ENCODE data around the gene TMEM158. TPM values are rescaled to one million over a fixed set of nuclear protein-coding genes. Genes with fewer than 3 reads are reported as not detected.

The TMEM158 gene
- polyA plus RNA-seq, 1 experiment = 1.6 TPM

DNA sequence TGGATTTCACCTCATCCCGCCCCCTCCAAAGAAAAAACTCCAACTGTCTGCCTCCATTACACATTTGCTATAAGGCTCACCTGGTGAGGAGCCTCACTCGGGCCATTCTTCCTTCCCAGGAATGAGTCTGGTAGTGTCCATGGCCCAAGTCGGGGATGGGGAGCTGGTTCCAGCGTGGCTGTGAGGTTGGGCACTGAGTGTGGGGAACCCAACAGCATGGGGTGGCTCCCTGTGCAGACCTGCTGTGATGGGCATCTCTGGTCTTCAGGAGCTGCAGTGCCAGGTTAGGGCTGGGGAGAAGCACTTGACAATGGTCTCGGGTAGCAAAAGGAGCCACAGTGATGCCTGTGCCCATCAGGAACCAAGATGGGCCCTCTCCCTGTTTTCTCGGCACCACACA is 39.2 kb downstream of the TMEM158 start:
- Histone ChIP-seq H3K4me3 (ENCODE audit: low read depth, low read length) (no peak overlapping the region), H3K36me3 (ENCODE audit: control insufficient read depth, insufficient read depth, low read length) (no peaks in the 10 kb centered on the region), H3K27me3 (ENCODE audit: control insufficient read depth, insufficient read depth, low read length) (no peaks in the 10 kb centered on the region)
- ChIA-PET POLR2A (no interaction called here), CTCF (no interaction called here)
- no peak for DNase-seq (ENCODE audit: low read depth)
- TF ChIP-seq, protein P1, sequence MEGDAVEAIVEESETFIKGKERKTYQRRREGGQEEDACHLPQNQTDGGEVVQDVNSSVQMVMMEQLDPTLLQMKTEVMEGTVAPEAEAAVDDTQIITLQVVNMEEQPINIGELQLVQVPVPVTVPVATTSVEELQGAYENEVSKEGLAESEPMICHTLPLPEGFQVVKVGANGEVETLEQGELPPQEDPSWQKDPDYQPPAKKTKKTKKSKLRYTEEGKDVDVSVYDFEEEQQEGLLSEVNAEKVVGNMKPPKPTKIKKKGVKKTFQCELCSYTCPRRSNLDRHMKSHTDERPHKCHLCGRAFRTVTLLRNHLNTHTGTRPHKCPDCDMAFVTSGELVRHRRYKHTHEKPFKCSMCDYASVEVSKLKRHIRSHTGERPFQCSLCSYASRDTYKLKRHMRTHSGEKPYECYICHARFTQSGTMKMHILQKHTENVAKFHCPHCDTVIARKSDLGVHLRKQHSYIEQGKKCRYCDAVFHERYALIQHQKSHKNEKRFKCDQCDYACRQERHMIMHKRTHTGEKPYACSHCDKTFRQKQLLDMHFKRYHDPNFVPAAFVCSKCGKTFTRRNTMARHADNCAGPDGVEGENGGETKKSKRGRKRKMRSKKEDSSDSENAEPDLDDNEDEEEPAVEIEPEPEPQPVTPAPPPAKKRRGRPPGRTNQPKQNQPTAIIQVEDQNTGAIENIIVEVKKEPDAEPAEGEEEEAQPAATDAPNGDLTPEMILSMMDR (IDR thresholded peaks at IDR 0.05; ENCODE audit: insufficient read depth, low read depth, low read length) = no peak

DNA sequence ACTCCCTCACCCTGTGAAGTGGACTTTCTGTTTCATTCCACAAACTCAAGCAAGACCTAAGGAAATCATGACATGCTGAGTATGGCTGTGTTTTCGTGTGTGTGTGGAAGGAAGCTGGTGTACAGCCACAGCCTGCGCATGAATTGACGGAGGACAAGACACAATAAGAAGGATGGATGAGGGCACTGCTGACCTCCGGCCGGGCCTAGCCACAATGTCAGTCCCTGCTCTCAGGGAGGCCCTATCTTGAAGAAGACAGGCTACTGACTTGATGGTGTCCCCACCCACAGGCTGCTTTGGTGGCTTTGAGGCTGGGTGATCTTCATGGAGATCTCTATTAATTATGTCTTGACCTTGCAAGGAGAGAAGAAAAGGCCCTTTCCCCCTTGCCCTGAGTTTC is 40.6 kb downstream of the TMEM158 start:
- CTCF ChIA-PET = interaction anchor here (1.6 kb wide), 1 partner anchor 10 kb away, joined by 3 read pairs; no protein-coding TSS in a partner anchor

DNA sequence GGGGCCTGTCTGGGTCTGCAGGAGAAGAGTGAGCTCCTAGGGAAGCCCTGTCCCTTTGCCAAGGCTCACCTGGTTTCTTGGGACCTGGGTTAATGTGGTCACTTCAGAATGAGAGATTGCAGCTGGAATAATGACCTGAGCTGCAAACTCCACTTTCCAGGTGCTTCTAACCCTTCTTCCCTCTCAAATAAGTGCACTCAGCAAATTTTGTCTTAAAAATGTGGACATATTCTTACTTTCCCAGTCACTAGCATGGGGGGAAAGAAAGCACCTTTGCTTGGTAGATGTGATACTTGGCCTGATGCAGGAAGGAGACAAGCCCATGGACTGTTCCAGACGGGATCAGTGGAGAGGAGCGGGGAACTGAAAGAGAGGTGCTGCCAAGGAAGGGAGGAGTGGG is 41.0 kb downstream of the TMEM158 start:
- Histone ChIP-seq H3K36me3 (ENCODE audit: control insufficient read depth, insufficient read depth, low read length) (no peaks in the 10 kb centered on the region), H3K4me3 (ENCODE audit: low read depth, low read length) (no peak overlapping the region), H3K27me3 (ENCODE audit: control insufficient read depth, insufficient read depth, low read length) (no peaks in the 10 kb centered on the region)
- POLR2A ChIA-PET = no interaction called here
- TF ChIP-seq, protein P1 (IDR thresholded peaks at IDR 0.05; ENCODE audit: insufficient read depth, low read depth, low read length) = no peak
- CTCF ChIA-PET = interaction anchor here (1.6 kb wide), 1 partner anchor 10 kb away, joined by 3 read pairs; no protein-coding TSS in a partner anchor
- no peak for DNase-seq (ENCODE audit: low read depth)

More for the DNA sequence above, 40.6 kb downstream of the TMEM158 start:
- TF ChIP-seq, protein P1 (IDR thresholded peaks at IDR 0.05; ENCODE audit: insufficient read depth, low read depth, low read length) = no peak
- H3K4me3 ChIP-seq (ENCODE audit: low read depth, low read length) = no peak overlapping the region
- POLR2A ChIA-PET = no interaction called here
- H3K36me3 ChIP-seq (ENCODE audit: control insufficient read depth, insufficient read depth, low read length) = no peaks in the 10 kb centered on the region
- DNase-seq (ENCODE audit: low read depth) = no peak
- H3K27me3 ChIP-seq (ENCODE audit: control insufficient read depth, insufficient read depth, low read length) = no peaks in the 10 kb centered on the region

DNA sequence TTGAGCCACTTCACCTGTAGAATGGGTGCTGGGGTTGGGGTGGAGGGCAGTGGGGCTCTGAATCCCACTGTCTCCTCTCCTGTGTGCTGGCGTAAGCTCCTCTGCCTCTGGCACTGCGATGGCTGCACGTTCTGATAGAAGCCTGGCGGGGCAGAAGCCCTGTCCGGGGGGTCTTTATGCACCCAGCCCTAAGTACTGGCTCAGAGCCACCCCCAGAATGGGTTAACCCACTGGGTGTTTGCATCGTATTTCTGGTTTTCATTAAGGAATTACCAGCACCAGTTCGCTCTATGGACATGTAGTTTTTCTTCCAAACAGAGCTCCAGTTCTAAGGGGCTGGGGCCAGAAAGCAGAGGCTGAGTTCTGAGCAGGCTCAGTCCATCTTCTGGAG is 42.2 kb downstream of the TMEM158 start:
- CTCF ChIA-PET = interaction anchor here (0.5 to 1.1 kb wide), 3 partner anchors 16 to 147 kb away, joined by 3 to 4 read pairs (median 4); no protein-coding TSS in a partner anchor
- POLR2A ChIA-PET = no interaction called here
- no peaks in the 10 kb centered on the region for H3K27me3 ChIP-seq (ENCODE audit: control insufficient read depth, insufficient read depth, low read length)
- TF ChIP-seq, protein P1 (IDR thresholded peaks at IDR 0.05; ENCODE audit: insufficient read depth, low read depth, low read length) = no peak
- no peaks in the 10 kb centered on the region for H3K36me3 ChIP-seq (ENCODE audit: control insufficient read depth, insufficient read depth, low read length)
- DNase-seq (ENCODE audit: low read depth) = no peak
- no peak overlapping the region for H3K4me3 ChIP-seq (ENCODE audit: low read depth, low read length)

DNA sequence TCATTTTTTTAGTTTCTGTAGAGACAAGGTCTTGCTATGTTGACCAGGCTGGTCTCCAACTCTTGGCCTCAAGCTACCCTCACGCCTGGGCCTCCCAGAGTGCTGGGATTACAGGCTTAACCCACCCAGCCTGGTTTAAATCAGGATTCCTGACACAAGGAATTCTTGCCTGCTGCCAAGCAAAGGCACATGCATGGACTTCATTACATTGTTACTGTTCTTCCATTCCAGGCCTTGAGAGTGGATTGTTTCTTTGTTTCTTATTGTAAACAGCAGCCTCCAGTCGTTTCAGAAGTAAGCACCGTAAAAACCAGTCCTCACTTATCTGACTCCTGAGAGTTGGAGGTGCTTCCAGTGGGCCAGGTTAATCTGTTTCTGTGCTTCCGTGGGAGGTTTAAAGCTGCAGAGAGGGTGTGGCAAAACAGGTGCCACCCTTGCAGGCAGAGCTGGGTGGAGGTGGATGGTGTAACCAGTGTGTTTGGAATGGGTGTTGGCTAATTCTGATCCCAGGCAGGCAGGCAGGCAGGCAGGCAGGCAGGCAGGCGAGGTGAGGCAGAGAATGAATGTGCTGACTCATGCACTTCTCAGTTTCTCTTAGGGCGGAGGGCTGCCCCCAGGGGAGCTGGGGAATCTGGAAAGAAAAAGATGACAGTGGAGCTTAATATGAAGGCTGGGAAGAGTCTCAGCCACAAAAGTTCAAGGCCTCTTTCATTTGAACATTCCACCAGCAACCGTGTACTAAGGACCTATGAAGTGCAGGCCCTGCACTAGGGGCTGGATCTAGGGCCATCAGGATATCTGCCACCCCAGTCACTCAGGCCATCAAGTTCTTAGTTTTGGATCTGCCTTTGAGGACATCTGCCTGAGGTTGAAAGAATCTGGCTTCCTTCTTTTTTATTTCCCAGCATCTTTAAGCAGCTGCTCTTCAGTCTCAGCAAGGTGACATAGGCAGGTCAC is 42.9 kb downstream of the TMEM158 start:
- DNase-seq (ENCODE audit: low read depth) = no peak
- POLR2A ChIA-PET = no interaction called here

More for the DNA sequence above, 42.9 kb downstream of the TMEM158 start:
- no peaks in the 10 kb centered on the region for H3K36me3 ChIP-seq (ENCODE audit: control insufficient read depth, insufficient read depth, low read length)
- CTCF ChIA-PET = interaction anchor here (0.5 to 1.1 kb wide), 3 partner anchors 17 to 147 kb away, joined by 3 to 4 read pairs (median 4); no protein-coding TSS in a partner anchor
- TF ChIP-seq, protein P1 (IDR thresholded peaks at IDR 0.05; ENCODE audit: insufficient read depth, low read depth, low read length) = no peak
- no peak overlapping the region for H3K4me3 ChIP-seq (ENCODE audit: low read depth, low read length)
- no peaks in the 10 kb centered on the region for H3K27me3 ChIP-seq (ENCODE audit: control insufficient read depth, insufficient read depth, low read length)
